Endothelial cell of hepatic sinusoid (primary cell): Measurements from ENCODE around the gene ZDBF2.
"Not testable (repeated sequence)": the region's sequence is repeated elsewhere in the genome, so short reads cannot be mapped to it uniquely, and the experiment has no call there.

ENCODE experiments used
- in situ Hi-C: cut with HindIII; loops from 2 replicates; pipeline ENCODE4 v1.10.0; 2017; ENCODE audit warnings: low sequenced_read_pairs

ZDBF2 gene

GRCh38 chr2:206274434-206275311, at the start of gene ZDBF2:
TSS of gene ZDBF2 (plus strand) at chr2:206274663. CDS start at chr2:206281850, 7,187 bp downstream.
- in situ Hi-C loops = no loop called here

DNA sequence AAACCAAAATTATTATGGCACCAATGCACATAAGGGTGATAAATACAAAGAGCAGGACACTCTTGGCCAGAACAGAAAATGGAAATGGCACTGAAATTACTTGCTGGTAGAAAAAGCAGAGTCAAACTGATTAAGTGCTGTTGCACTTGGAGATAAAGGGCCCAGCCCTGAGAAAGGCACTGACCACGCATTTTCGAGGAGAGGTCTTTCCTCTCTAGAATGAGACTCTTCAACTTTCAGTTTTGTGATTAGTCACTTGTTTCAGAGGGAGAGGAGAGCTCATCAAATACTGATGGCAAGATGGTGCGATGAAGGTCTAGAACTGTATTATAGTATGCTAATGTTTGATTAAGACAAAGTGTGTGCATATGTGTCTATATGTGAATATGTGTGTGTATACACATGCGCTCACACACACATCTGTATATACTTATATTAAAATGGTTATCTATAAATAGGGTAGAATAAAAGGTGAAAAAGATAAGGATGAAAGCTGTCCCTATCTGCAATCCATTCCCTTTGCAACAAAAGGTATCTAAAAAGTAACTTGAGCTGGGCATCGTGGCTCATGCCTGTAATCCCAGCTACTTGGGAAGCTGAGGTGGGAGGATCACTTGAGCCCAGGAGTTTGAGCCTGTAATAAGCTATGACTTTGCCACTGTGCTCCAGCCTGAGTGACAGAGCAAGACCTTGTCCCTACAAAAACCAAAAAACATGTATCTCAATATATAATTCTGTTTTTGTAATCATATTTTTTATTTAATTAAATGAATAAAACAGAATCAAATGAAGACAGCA, 48.8 kb upstream of the ZDBF2 start:
- in situ Hi-C loops = no loop called here

- in situ Hi-C loops = not testable (repeated sequence)
Observed at GRCh38 chr2:206228636-206229035, 45.8 kb upstream of the ZDBF2 start.

GRCh38 chr2:206229642-206230041, 44.8 kb upstream of the ZDBF2 start:
- in situ Hi-C loops = no loop called here

DNA sequence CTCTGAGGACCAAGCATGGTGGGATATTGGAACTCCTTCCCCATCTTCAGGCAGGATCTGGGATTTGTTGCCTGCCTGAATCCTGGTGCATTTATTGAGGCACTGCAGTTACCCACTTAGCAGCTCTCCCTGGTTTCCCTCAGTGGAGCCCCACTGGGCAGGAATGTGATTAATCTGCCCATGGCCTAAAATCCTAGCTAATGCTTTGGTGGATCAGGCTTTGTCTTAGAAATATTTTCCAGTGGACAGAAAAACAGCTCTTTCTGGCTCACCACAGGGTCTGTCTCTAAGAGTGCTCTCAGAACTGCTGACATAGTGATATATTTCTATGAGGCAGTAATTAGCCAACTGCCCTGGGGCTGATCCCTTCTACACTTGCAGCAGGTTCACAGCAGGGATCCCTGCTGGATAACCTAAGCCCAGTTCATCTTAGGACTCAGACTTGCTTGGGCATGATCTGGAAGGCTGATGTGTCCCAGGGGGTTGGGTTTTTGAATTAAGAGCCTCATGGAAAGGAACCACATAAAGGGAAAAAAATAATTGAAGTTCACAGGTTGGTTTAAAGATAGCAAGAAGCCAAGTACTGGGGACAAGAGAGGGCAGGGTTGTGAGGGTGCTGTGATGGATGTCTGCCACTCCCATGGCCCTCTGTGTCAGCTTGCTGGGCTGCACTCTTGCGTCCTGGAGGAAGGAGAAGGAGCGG, 44.3 kb upstream of the ZDBF2 start:
- in situ Hi-C loops = no loop called here

DNA sequence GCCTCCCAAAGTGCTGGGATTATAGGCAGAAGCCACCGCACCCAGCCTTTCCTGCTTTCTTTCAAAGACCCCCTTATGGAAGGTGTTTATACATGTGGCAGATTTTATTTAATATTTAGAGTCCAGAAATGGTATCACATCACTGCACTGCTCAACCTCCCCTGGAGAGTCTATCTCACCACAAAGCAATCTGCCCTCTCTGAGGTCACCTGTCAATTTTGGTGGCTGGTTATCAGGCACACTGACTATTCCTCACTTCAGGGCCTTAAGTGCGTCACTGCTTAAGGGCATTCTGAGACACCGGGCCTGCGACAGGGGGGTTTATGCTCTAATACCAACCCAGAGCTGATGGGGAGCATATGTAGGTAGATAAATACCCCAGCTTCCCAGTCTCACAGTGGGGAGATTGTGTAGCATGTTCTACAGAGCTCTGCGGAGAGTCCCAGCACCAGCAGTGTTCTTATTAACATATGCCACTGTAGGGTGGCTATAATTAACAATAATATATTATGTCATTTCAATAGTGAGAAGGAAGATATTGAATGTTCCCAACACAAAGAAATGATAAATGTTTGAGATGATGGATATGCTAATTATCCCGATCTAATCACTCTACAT, 42.7 kb upstream of the ZDBF2 start:
- in situ Hi-C loops = no loop called here

DNA sequence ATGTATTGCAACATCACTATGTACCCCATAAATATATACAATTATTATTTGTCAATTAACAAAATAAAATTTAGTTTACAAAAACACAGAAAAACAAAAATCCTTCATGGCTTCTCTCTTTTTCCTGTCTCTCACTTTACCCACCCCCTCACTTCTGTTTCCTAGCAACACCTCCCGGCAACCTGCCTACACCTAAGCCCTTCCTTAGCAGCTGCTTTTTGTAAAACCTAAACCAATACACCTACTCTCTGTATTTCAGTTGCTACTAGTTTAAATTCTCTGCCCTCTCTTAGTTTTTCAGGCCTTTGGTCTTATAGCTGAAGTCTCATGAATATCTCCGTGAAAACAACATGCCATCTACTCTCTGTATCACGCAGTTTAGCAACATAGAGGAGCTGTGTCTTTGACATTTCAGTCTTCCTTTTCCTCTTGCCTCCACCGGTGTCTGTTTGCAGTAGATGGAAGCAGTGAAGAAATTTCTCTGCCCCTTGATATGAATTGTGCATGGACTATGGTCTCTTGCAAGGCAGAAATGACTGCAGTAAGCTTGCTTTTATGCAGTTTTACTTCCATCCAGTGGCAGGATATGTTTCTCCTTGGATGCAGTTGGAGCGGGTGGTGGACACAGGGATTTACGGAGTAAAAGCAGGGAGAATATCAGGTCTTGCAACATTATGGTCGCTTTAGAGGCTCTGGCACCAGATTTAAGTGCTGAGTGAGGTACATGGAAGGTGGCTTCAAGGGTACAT, 42.0 kb upstream of the ZDBF2 start:
- in situ Hi-C loops = no loop called here

DNA sequence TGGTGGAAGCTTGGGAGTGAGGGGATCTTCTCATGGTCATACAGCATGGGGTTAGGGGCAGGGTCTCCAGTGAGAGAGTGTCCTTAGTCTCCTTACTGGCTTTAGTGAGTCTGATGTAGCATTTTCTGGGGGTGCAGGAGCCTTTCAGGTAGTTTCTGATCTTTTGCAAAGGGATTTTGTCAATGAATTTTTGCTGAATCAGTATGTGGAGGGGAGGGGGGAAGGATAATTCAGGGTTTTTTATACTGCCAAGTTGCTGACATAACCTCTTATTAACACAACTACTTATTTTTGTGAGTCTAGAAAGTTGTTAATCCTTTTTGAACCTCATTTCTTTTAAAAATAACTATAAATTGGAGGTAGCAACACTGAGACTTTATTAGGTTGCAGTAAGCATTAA, 35.3 kb upstream of the ZDBF2 start:
- in situ Hi-C loops = loop anchor here (5.0 kb wide), 1 partner anchor 52 kb away; no protein-coding TSS in a partner anchor

DNA sequence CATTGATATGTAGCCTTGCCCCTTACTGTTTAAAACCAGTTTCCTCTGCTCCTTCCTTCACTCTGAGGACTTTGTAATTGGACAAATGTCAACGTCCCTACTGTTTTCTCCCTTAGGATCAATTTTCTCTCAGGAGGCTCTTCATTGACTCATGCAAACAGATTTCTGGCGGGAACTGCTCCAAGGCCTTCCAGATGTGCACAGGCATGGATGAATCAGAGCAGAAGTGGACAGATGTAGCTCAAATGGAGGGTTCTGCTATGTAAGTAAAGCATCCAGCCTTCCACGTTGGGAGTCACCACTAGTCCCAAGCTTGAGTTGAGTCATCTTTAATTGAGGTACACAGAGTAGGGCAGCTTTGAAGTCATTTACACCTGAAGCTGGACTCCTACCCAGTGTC, 34.1 kb upstream of the ZDBF2 start:
- in situ Hi-C loops = no loop called here

DNA sequence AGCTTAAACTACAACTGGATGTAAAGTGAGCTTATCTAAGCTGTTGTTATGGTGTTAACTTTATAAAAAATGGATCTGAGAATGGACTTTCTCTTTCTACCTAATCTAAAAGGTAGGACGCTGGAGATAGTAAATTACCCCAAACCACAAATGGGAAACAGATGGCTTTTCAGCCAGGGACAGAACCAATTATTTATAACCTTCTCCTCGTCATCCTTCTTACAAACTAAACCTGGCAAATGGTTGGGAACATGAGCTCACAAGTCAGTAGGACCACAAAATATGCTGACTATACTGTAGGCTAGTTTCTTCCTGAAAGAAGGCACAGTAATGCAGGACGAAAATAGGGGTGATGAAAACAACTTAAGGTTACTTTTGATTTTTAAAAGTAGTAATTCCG, 32.7 kb upstream of the ZDBF2 start:
- in situ Hi-C loops = no loop called here

DNA sequence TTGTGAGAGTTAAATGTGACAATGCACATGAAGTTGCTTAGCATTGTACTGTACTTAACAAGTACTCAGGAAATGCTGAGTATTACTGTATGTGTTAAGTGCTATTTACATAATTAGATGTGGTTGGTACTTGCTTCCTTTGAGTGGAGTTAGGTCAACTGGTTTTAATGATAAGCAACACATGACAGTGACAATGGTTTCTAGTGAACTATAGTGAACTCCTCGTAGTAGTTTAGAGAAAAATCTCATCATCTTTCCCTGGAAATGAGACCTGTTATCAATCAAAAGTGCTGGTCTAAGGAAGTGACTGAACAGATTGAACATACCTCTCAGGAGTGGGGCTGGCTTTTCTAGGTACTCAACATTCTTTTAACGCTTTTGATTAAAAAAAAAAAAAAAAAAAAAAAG, 29.2 kb upstream of the ZDBF2 start:
- in situ Hi-C loops = no loop called here

GRCh38 chr2:206250041-206250897, 24.2 kb upstream of the ZDBF2 start:
- in situ Hi-C loops = no loop called here

DNA sequence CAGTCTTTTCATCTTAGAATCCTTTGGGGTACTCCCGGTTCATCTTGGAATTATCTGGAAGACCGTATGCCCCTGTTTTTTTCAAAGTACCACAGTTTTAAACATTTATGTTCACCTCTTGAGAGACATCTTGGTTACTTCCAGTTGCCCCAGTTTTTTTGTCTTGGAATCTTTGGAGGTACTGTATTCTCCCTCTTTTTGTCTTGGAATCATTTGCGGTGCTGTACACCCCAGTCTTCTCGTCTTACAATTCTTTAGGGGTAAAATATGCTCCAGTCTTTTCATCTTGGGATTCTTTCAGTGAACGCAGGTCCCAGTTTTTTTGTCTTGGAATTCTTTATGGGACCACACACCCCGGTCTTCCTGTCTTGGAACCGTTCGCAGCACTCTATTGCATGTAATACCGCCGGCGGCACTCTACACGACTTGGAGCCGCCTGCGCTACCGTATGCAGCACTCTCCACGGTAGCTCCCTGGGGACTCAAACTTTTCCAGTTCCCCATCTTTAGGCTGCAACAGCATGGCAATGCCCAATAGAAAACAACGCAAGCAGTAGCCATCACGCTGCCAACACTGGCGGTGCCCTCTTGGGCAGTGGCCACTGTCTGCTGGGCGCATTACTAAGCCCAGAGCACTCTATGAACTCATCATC, 21.2 kb upstream of the ZDBF2 start:
- in situ Hi-C loops = no loop called here

DNA sequence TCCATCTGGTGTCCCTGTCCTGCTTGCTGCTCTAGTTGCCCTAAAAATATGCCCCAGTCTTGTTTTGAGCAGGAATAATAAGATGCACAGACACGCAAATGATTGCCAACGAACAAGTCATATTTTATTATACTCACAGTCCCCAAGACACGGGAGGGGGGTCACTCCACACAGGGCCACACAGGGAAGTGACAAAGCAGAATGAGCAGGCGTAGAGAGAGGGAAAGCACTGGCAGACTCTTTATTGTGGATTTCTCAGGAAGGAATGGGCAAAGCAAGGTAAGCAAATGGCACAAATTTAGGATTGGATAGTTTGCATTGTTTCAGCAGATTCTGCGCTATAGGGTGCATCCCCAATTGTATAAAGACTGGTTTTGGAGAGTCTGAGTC, 20.7 kb upstream of the ZDBF2 start:
- in situ Hi-C loops = no loop called here

GRCh38 chr2:206255003-206255402, 19.5 kb upstream of the ZDBF2 start:
- in situ Hi-C loops = no loop called here

DNA sequence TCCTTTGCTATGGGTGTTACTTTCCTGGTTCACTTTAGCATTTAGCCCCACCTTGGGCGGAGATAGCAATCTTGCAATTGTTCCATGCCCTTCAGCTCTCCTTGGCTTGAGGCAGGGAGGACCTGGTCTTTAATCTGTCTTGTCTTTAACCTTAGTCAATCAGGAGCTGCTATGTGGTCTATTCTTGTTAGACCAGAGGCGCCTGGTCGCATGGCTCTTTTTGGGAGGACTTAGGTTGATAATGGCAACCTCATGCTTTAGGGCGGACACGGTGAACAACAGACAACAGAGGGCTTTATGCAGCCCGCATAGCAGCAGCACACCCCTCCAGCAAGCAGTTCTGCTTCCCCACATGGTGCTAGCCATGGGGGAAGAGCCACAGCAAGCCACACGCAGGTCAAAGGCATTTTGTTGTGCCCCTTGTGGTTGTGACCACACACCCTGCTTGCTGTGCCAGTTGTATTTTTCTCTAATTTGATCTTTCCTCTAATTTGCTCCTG, 17.7 kb upstream of the ZDBF2 start:
- in situ Hi-C loops = no loop called here

DNA sequence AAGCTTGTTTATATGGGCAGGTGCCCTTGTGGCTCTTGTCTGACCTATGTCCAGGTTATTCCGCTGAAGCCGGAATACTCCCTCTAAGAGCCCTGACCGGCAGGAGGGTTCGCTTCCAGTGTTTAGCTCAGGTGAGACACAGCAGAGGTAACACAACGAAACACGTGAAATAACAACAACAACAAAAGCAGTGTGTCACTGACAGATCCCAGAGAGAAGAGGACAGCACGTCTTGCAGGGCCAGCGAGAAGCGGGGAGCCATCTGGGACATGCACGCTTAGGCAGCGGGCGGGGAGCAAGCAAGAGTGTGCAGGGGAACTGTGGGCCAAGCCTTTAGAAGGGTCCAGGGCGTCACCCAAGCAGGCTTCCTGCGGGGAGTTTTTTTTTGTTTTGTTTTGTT, 17.1 kb upstream of the ZDBF2 start:
- in situ Hi-C loops = no loop called here

GRCh38 chr2:206257861-206258260, 16.6 kb upstream of the ZDBF2 start:
- in situ Hi-C loops = no loop called here

GRCh38 chr2:206258615-206259014, 15.8 kb upstream of the ZDBF2 start:
- in situ Hi-C loops = not testable (repeated sequence)
